GM18870 (cell line): ENCODE results near the gene MYCBPAP.

Experiments
- ATAC-seq: cut with Tn5 transposase; IDR thresholded peaks from one replicate; pipeline ENCODE4 v1.9.1; 2021; ENCODE audit warnings: moderate library complexity; ENCODE audit not compliant: unreplicated experiment

MYCBPAP gene

GRCh38 chr17:50517011-50517410, 8.8 kb downstream of the MYCBPAP start:
- ATAC-seq: no peak

GRCh38 chr17:50517504-50518383, 9.5 kb downstream of the MYCBPAP start:
- ATAC-seq: no peak

- no peak for ATAC-seq
Observed at GRCh38 chr17:50518384-50519023, 10.3 kb downstream of the MYCBPAP start.

GRCh38 chr17:50519141-50519834, 11.0 kb downstream of the MYCBPAP start:
- ATAC-seq: no peak

- no peak for ATAC-seq
Observed at GRCh38 chr17:50520483-50520882, 12.2 kb downstream of the MYCBPAP start.

GRCh38 chr17:50521514-50521913, 13.3 kb downstream of the MYCBPAP start:
- ATAC-seq: no peak

GRCh38 chr17:50522766-50523165, 14.5 kb downstream of the MYCBPAP start:
- no peak for ATAC-seq

- ATAC-seq: no peak
Observed at GRCh38 chr17:50523208-50523607, 15.0 kb downstream of the MYCBPAP start.

- ATAC-seq: no peak
Observed at GRCh38 chr17:50524838-50525237, 16.6 kb downstream of the MYCBPAP start.

GRCh38 chr17:50527155-50527762, 19.0 kb downstream of the MYCBPAP start:
- ATAC-seq: no peak

GRCh38 chr17:50527949-50528474, 19.8 kb downstream of the MYCBPAP start:
- no peak for ATAC-seq

GRCh38 chr17:50529849-50530248, 21.6 kb downstream of the MYCBPAP start:
- ATAC-seq: no peak

GRCh38 chr17:50531428-50532025, 23.3 kb downstream of the MYCBPAP start:
- ATAC-seq: no peak

GRCh38 chr17:50532452-50533024, 24.3 kb downstream of the MYCBPAP start, which contains the start of gene EPN3:
Gene EPN3 (plus strand): TSS chr17:50532735. CDS start chr17:50536557, 3,822 bp downstream.
- no peak for ATAC-seq

GRCh38 chr17:50533185-50533584, 24.9 kb downstream of the MYCBPAP start:
- ATAC-seq: no peak

GRCh38 chr17:50533720-50534148, 25.5 kb downstream of the MYCBPAP start:
- no peak for ATAC-seq

- no peak for ATAC-seq
Observed at GRCh38 chr17:50534222-50534978, 26.2 kb downstream of the MYCBPAP start.

- ATAC-seq: no peak
Observed at GRCh38 chr17:50534979-50535326, 26.7 kb downstream of the MYCBPAP start.

GRCh38 chr17:50535407-50535806, 27.2 kb downstream of the MYCBPAP start:
- ATAC-seq: no peak
